ENCODE measurements around the gene PDE8A.

The PDE8A gene

DNA sequence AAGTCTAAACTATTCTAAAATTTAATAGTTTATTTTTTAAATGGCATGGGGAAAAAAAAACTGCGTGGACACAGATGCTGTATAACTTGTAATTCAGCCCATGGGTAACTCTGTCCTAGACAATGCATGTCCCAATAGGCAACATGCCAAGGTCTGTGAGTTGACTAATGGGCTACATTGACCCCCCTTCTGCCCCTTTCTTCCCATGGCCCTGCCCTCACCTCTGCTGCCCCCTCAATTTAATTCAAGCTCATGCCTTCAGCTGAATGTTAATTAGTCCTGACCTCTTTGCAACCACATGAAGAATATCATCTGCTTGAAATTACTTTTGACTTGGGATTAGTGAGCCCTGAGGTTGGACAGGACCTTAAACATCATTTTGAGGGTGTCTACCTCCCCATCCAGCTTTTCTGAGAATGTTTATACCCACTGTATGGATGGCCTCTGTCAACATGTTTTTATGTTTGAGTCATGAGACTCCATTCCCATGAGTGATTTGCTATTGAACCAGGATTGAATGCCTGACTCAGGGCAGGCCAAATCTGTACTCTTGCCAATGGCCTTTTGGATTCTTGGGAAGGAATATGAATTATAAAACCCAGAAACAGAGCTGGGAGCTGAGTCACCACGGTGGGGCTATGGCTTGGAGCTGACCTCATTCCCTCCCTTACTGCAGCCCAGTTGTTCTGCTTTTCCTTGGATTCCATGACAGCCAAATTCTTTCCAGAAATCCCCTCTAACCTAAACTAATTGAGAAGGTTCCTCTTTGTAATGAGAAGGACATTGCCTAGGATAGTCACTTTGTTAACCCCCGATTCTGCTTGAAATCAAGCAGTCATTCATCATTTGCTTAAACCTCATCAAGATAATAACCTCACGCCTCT lies 33.5 kb upstream of the PDE8A start:
- Histone ChIP-seq H3K4me1 (ENCODE audit: low read length) (no peaks in the 10 kb centered on the region), H3K4me2 (ENCODE audit: low read depth, low read length) (no peak overlapping the region)

DNA sequence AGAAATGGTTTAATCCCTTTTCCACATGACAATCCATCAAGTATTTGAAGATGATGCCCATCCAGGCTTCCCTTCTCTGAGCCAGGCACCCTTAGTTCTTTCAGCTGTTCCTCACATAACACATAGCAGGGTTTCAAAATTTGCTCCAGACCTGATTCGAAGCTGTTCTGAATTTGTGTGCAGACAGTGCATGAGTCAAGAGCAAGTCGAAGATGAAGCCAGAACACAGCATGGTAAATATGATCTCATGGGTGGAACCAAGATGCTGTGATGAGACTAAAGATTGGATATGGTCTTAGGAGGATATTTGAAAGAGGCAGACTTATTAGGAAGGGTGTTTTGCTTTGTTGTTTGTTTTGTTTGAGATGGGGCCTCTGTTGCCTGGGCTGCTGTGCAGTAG lies 32.6 kb upstream of the PDE8A start:
- Histone ChIP-seq H3K79me2 (ENCODE audit: low read length) (no peaks in the 10 kb centered on the region), H3K4me3 (ENCODE audit: low read length) (no peak overlapping the region), H4K20me1 (ENCODE audit: insufficient read depth, low read length) (no peaks in the 10 kb centered on the region), H3K36me3 (replicated peaks; ENCODE audit: insufficient read depth, low read length) (no peaks in the 10 kb centered on the region), H3K9ac (ENCODE audit: low read length) (no peak overlapping the region), H3K4me1 (ENCODE audit: low read length) (no peaks in the 10 kb centered on the region), H3K27me3 (replicated peaks; ENCODE audit: insufficient read depth, low read length) (no peaks in the 10 kb centered on the region), H3K9me2 (replicated peaks; ENCODE audit: insufficient read depth, low read length) (no peaks in the 10 kb centered on the region), H3K9me3 (replicated peaks; ENCODE audit: insufficient read depth, low read length) (no peaks in the 10 kb centered on the region), H3K27ac (ENCODE audit: low read length) (no peak overlapping the region), H3F3A (ENCODE audit: insufficient read depth, low read length) (no peaks in the 10 kb centered on the region), H3K4me2 (ENCODE audit: low read depth, low read length) (no peak overlapping the region), H2AFZ (ENCODE audit: low read length) (no peak overlapping the region)
- TF ChIP-seq EZH2 (optimal IDR thresholded peaks at IDR 0.05; ENCODE audit: low read depth, low read length) = no peak
- TF ChIP-seq, protein P1, sequence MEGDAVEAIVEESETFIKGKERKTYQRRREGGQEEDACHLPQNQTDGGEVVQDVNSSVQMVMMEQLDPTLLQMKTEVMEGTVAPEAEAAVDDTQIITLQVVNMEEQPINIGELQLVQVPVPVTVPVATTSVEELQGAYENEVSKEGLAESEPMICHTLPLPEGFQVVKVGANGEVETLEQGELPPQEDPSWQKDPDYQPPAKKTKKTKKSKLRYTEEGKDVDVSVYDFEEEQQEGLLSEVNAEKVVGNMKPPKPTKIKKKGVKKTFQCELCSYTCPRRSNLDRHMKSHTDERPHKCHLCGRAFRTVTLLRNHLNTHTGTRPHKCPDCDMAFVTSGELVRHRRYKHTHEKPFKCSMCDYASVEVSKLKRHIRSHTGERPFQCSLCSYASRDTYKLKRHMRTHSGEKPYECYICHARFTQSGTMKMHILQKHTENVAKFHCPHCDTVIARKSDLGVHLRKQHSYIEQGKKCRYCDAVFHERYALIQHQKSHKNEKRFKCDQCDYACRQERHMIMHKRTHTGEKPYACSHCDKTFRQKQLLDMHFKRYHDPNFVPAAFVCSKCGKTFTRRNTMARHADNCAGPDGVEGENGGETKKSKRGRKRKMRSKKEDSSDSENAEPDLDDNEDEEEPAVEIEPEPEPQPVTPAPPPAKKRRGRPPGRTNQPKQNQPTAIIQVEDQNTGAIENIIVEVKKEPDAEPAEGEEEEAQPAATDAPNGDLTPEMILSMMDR (IDR thresholded peaks at IDR 0.05; ENCODE audit: low read length) = no peak
- TF ChIP-seq EZH2phosphoT487 (IDR thresholded peaks at IDR 0.05; ENCODE audit: low read length) = no peak
- no peak for DNase-seq

More for the DNA sequence above, 33.5 kb upstream of the PDE8A start:
- Histone ChIP-seq H4K20me1 (ENCODE audit: insufficient read depth, low read length) (no peaks in the 10 kb centered on the region), H3K79me2 (ENCODE audit: low read length) (no peaks in the 10 kb centered on the region), H3K4me3 (ENCODE audit: low read length) (no peak overlapping the region), H3K36me3 (replicated peaks; ENCODE audit: insufficient read depth, low read length) (no peaks in the 10 kb centered on the region), H2AFZ (ENCODE audit: low read length) (no peak overlapping the region), H3K9me2 (replicated peaks; ENCODE audit: insufficient read depth, low read length) (no peaks in the 10 kb centered on the region), H3K27me3 (replicated peaks; ENCODE audit: insufficient read depth, low read length) (no peaks in the 10 kb centered on the region), H3K9me3 (replicated peaks; ENCODE audit: insufficient read depth, low read length) (no peaks in the 10 kb centered on the region), H3K27ac (ENCODE audit: low read length) (no peak overlapping the region), H3F3A (ENCODE audit: insufficient read depth, low read length) (no peaks in the 10 kb centered on the region), H3K9ac (ENCODE audit: low read length) (no peak overlapping the region)
- DNase-seq = no peak
- TF ChIP-seq EZH2 (optimal IDR thresholded peaks at IDR 0.05; ENCODE audit: low read depth, low read length) (no peak), EZH2phosphoT487 (IDR thresholded peaks at IDR 0.05; ENCODE audit: low read length) (no peak)
- TF ChIP-seq, protein P1 (IDR thresholded peaks at IDR 0.05; ENCODE audit: low read length) = no peak

DNA sequence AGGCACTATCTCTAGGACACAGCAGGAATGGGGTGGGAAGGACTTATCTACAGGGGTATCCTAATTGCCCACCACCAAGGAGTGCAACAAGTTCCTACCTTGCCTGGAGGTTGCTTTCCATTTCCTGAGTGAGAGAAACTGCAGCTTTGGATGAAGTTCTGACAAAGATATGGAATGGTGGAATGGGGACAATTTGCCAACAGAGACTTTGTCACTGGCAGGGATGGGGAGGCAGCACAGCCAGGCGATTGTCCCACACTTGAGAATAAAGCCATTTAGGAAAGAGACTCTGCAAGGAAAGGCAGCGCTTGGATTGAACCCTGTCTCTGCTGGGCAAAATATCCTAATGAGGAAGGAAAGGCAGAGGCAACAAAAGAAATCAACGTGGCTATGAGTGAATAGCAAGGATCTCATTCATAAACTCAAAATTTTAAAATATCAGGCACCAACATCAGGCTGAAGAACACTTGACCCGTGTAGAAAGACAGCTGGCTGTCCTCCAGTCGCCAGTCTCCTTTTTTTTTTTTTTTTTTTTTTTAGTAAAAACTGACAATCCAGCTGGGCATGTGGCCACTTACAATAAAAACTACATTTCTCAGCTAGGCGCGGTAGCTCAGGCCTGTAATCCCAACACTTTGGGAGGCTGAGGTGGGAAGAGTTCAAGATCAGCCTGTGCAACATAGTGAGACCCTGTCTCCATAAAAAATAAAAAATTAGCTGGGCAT lies 31.6 kb upstream of the PDE8A start:
- H3K4me3 ChIP-seq (ENCODE audit: low read length) = no peak overlapping the region
- H3K9me3 ChIP-seq (replicated peaks; ENCODE audit: insufficient read depth, low read length) = no peaks in the 10 kb centered on the region
- H3K36me3 ChIP-seq (replicated peaks; ENCODE audit: insufficient read depth, low read length) = no peaks in the 10 kb centered on the region
- TF ChIP-seq EZH2phosphoT487 (IDR thresholded peaks at IDR 0.05; ENCODE audit: low read length) (no peak), EZH2 (optimal IDR thresholded peaks at IDR 0.05; ENCODE audit: low read depth, low read length) (no peak)
- TF ChIP-seq, protein P1 (IDR thresholded peaks at IDR 0.05; ENCODE audit: low read length) = no peak
- no peak overlapping the region for H3K27ac ChIP-seq (ENCODE audit: low read length)
- no peaks in the 10 kb centered on the region for H3K79me2 ChIP-seq (ENCODE audit: low read length)
- H3K9ac ChIP-seq (ENCODE audit: low read length) = no peak overlapping the region
- H3K4me1 ChIP-seq (ENCODE audit: low read length) = no peaks in the 10 kb centered on the region
- no peaks in the 10 kb centered on the region for H3F3A ChIP-seq (ENCODE audit: insufficient read depth, low read length)
- H3K4me2 ChIP-seq (ENCODE audit: low read depth, low read length) = no peak overlapping the region
- DNase-seq = no peak
- no peaks in the 10 kb centered on the region for H3K27me3 ChIP-seq (replicated peaks; ENCODE audit: insufficient read depth, low read length)
- no peak overlapping the region for H2AFZ ChIP-seq (ENCODE audit: low read length)
- H3K9me2 ChIP-seq (replicated peaks; ENCODE audit: insufficient read depth, low read length) = no peaks in the 10 kb centered on the region
- H4K20me1 ChIP-seq (ENCODE audit: insufficient read depth, low read length) = no peaks in the 10 kb centered on the region
